Kidney capillary endothelial cell (primary cell): ENCODE measurements around the gene DEPDC5.
A peak's percentile ranks its signal among the peaks of the same experiment; 100 is the strongest.
"Not testable (repeated sequence)": the region's sequence is repeated elsewhere in the genome, so short reads cannot be mapped to it uniquely, and the experiment has no call there.

Experiments used
- DNase-seq: peaks from one replicate; pipeline ENCODE4 v3.0.0-alpha.2; 2018; ENCODE audit warnings: low spot score

The DEPDC5 gene

DNA sequence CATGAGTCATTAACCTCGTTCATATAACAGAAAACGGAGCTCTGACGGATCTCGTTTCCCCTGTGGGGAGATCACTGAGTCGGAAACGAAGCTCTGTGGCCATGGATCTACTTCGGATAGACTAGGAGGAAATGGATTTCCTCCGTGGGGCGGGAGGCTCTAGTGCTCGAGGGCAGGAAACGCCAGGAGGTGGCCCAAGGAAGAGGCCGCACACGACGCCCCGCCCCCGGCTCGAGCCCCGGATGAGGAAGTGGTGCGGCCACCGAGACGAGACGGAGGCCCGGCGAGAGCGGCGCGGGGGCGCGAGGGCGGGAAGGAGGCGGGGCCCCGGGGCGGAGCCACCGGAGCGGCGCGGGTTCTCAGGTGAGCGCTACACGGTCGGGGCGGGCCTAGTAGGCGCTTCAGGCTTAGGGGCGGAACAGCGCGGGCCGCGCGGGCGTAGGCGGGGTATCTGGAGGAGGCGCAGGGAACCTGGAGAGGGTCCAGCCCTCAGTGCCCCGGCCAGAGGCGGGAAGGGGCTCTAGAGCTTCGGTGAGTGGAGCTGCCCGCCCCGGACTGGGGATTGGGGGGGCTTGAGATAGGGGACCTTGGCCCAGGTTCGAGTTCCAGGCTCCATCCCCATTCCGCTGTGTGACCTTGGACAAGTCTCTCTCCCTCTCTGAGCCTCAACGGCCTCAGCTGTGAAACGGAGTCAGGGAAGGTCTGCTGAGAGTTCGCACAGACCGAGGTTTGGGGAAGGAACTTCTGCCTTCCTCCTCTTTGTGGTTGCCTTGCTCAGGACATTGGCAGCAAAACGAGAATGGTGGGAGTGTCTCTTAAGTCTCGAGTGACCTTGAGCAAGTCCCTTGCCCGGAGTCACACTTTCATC is at the start of gene DEPDC5:
Gene DEPDC5 (plus strand): TSS at position 386 of the 868 bp plus-strand sequence. CDS start 903 bp downstream, outside the sequence.
- DNase-seq = peak; percentile 93

DNA sequence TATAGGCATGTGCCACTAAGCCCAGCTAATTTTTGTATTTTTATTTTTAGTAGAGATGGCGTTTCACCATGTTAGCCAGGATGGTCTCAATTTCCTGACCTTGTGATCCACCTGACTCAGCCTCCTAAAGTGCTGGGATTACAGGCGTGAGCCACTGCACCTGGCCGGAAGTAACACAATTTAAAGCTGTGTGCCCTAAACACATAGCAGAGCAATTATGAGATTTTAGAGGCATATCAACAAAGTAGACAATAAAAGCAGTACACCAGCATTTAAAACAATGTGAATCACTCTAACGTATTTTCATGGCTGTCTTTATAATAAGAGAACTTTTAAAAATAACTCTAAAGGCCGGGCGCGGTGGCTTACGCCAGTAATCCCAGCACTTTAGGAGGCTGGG is 46.3 kb upstream of the DEPDC5 start:
- no peak for DNase-seq

DNA sequence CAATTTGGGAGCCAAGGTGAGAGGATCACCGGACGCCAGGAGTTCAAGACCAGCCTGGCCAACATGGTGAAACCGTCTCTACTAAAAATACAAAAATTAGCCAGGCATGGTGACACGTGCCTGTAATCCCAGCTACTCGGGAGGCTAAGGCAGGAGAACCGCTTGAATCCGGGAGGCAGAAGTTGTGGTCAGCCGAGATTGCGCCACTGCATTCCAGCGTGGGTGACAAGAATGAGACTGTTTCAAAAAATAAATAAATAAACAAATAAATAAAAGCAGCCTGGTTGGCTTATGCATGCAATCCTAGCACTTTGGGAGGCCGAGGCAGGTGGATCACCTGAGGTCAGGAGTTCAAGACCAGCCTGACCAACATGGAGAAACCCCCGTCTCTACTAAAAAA is 42.6 kb upstream of the DEPDC5 start:
- DNase-seq = not testable (repeated sequence)

DNA sequence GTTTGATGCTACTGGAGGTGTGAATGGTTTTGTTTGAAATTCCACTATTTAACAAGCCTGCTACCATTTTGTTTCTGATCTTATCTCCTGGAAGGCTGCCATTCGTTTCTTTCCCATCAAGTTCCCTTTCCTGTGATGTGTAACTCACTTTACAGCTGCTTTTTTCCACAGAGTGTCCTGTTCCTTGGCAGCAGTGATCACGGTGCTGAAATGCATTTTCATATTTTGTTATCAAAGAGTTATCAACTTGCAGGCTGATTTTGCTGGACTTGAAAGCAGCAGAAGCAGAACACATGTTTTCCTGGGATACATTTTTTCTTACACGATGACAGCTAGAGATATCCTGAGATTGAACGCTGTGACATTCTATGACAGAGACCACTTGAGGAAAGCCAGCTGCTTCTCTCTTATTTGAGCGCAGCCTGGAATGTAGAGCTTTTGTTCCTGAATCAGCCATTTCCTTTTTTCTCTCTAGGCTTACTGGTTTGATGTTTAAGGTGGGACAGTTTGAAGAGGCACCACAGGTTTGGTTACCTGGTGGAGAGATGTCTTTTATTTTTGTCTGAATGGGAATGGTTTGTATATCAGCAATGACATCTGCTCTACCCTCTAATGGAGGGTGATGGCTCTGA is 38.6 kb upstream of the DEPDC5 start:
- DNase-seq = no peak

DNA sequence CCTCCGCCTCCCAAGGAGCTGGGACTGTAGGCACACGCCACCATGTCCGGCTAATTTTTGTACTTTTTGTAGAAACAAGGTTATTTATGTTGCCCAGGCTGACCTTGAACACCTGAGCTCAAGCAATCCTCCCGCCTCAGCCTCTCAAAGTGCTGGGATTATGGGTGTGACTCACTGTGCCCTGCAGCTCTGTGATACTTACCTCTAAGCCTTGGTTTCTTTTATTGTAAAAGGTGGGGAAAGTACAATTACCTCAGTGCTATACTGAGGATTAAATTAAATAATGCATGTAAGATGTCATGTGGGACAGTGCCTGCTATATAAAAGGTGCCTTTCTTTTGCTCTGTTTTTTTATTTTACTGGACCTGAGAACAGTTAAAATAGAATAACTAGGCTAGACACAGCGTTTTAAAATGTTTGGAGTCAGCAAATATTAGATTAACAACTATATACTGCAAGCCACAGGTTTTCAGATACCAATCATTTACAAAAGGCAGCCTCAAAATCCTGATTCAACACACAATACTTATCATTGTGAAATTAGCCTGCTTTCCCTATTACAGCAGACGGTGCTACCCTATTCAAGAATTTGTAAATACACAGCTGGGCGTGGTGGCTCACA is 33.9 kb upstream of the DEPDC5 start:
- DNase-seq = no peak

DNA sequence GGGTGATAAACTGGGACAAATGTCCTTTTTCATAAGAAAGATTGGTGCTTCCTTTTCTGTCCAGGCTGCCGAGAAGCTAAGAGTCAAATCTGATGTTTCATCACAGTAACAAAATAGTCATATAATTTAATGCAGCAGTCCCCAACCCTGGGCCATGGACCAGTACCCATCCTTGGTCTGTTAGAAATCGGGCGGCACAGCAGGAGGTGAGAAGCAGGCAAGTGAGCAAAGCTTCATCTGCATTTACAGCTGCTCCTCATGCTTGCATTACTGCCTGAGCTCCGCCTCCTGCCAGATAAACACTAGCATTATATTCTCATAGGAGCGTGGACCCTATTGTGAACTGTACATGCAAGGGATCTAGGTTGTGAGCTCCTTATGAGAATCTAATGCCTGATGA is 30.1 kb upstream of the DEPDC5 start:
- no peak for DNase-seq

DNA sequence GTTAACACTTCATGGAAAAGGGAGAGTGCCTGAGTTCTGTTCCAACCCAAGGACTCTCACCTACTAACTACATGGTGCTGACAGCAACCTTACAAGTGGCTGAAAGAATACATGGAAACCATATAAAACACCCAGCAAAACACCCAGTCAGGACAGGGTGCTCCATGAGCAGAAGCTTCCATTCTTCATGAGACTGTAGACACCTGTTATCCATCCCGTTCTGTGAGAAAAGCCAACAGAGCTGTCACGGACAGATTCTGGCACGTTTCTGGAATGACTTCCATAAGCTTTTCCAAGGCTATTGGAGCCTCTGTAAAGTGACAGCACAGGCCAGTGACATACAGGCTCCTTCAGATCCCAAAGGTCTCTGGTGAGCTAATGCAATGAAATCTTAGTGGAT is 27.1 kb upstream of the DEPDC5 start:
- DNase-seq = no peak

DNA sequence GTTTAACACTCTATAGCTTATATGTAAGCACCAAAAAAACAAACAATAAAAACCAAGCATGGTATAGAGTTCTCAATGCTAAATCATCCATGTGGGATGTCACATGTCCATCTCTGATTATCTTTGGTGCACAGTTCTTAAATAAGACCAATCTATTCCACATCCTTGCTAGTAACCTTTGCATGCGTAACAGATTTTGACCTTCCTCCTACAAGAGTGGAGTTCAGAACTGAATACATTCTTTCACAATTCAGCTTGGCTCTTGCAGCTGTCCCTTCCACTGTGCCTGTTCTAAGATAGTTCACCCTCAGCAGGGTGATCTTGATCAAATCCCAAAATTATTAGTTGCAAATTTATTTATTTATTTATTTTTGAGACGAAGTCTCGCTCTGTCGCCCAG is 25.0 kb upstream of the DEPDC5 start:
- no peak for DNase-seq

DNA sequence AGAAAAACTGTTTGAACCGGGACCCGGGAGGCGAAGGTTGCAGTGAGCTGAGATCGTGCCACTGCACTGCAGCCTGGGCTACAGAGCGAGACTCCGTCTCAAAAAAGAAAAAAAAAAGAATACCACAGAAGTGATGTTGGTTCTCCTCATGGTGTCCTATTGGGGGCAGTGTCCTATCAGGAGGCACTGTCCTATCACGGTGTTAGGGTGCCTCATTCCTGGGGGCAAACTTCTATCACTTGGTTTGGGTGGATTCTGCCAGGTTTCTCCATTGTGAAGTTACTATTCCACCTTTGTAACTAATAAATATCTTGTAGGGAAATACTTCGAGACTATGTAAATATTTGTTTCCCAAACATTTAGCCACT is 23.5 kb upstream of the DEPDC5 start:
- no peak for DNase-seq

DNA sequence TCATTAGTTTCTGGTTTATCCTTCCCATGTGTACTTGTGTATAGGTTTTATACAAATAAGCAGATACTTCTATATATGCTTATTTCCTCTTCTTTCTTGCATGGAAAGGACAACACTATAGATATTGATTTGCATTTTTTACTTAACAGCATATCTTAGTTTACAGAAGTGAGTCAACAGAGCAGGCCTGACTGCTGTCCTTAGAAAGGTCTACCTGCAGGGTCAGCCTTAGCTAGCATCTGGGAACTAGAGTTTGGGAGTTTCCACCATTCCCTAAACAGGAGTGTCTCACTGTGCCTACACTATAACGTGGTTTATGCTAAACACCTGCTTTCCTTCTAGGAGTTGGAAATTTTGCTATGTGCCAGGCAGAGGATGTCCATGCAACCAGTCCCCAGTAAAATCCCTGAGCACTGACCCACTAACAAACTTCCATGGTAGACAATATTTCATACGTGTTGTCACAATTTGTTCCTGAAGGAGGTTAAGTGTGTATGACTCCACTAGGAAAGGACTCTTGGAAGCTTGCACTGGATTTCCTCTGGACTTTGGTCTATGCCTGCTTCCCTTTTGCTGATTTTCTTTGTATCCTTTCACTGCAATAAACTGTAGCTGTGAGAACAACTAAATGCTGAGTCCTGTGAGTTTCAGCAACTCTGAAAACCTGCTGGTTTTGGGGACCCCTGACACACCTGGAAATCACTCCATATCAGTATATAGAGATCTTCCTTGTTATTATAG is 21.6 kb upstream of the DEPDC5 start:
- no peak for DNase-seq

DNA sequence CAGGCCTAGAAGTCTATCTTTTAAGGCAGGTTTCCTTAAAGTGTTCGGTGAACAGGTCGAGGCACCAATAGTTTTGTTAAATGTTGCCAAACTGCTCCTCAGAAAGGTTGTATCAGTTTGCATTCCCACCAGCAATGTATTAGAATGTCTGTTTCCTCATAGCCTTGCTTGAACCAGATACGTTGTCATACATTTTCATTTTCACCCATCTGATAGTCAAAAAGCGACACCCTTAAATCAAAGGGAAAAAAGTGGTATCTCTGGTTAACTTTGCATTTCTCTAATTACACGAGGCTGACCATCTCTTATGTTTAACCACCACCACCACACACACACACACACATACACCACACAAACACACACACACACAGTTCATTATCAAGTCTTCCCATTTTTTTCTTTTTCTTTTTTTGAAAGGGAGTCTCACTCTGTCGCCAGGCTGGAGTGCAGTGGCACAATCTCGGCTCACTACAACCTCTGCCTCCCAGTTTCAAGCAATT is 20.2 kb upstream of the DEPDC5 start:
- DNase-seq = no peak

DNA sequence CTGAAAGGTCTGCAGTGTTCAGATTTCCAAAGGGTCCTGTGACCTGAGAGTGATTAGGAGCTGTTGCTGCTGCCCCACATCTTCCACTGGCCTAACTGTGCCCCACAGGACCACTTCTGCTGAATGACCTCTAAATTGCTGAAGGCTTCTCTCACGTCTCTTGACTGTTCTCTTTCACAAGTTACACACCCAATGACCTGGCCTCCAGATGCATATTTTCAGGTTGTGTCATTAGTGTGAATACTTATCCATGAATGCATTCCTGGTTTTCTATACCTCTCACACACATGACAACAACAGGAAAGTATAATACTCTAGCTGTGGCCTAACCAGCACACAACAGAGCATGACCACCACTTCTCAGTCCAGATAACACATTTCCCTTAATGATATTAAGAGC is 19.3 kb upstream of the DEPDC5 start:
- DNase-seq = no peak

DNA sequence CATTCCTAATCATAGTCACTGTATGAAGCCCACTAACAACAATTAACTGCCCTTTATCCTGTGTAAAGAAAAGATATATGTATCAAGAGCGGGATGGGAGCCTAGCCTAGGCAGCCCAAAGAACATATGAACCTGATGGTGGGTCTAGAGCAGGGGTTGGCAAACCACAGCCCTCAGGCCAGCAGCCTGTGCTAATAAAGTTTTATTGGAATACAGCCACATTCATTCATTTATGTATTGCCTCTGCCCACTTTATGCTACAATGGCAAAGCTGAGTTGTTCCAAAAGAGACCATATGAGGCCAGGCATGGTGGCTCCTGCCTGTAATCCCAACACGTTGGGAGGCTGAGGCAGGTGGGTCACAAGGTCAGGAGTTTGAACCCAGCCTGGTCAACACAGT is 17.4 kb upstream of the DEPDC5 start:
- DNase-seq = no peak

DNA sequence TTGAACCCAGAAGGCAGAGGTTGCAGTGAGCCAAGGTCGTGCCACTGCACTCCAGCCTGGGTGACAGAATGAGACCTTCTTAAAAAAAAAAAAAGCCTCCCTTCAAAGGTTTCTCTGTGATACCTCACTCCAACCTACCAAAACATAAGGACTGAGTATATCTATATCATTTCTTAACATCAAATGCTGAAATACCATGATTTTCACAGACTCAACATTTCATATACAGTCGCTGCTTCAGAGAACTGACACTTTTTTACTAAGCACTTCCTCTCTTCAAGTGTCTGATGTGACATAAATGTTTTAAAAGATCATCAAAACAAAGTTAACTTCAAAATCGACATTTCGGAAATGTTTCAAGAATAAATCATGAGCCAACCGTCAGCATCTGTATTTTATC is 15.9 kb upstream of the DEPDC5 start:
- DNase-seq = no peak

DNA sequence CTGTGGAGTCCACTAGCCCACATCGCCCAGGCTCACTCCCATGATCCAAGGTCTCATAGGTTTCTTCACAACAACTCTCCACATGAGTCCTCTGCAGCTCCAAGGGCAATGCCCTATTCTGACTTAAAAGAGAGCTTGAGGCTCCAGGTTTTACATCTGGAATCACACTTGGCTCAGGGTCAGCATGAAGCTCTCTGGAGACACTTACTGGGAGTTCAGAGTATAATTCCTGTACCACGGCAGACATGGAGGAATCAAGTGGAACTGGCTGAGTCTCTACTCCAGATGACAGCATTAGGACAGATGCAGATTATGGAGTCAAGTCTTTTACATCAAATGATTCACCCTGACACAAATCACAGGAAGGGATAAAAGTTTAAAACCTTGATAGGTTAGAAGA is 15.3 kb upstream of the DEPDC5 start:
- no peak for DNase-seq

DNA sequence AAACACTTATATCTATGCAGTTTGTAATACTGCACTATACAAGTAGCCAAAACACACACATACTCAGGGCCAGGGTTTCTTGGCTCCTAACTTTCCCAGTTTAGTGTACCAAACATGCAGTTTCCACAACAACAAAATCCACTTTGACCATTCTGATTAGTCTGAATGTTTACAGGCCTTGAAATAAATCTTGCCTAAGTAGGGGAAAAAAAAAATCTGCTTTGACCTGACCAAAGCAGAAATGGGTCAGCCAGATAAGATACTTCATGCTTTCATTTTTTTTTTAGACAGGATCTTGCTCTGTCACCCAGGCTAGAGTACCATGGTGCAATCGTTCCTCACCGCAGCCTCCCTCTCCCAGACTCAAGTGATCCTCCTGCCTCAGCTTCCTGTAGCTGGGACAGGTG is 14.0 kb upstream of the DEPDC5 start:
- no peak for DNase-seq

DNA sequence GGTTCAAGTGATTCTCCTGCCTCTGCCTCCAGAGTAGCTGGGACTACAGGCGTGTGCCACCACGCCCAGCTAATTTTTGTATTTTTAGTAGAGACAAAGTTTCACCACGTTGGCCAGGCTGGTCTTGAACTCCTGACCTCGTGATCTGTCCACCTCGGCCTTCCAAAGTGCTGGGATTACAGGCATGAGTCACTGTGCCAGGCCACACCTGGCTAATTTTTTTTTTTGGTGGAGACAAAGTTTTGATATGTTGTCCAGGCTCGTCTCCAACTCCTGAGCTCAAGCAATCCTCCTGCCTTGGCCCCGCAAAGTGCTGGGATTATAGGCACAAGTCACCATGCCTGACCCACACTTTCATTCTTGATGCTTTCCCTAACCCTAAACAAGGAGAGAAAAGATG is 13.5 kb upstream of the DEPDC5 start:
- DNase-seq = not testable (repeated sequence)

DNA sequence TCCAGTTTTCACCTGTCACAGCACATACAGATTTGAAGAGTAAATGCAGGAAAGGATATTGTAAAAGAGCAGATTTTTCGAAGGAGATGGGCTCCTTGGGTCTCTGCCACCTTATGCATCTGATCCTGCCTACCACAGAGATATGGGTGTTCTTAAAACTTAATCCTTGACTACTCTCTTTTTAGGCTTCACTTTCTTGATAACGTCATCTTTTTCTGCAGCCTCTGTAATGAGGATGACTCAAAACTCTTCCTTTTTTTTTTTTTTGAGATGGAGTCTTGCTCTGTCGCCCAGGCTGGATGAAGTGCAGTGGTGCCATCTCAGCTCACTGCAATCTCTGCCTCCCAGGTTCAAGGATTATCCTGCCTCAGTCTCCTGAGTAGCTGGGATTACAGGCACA is 11.7 kb upstream of the DEPDC5 start:
- no peak for DNase-seq

DNA sequence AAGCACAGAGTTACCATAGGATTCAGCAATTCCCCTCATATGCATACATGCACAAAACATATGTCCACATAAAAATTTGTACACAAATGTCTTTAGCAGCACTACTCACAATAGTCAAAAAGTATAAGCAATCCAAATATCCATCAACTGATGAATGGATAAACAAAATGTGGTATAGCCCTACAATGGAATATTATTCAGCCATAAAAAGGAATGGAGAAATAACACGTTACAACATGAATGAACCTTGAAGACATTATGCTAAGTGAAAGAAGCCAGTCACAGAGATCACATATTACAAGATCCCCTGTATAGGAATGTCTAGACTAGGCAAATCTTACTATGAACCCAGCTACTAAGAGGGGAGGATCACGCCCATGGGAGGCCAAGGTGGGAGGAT is 11.1 kb upstream of the DEPDC5 start:
- DNase-seq = no peak

DNA sequence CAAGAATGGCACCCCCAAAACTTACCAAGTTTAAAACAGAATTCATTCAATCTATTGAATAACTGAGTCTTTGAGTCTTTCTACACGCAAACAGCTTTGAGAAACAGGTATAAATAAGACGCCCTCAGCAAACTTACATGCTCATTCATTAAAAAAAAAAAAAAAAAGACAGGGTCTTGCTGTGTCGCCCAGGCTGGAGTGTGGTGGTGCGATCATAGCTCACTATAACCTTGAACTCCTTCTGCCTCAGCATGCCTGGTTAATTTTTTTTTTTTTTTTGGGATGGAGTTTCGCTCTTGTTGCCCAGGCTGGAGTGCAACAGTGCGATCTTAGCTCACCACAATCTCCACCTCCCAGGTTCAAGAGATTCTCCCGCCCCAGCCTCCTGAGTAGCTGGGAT is 9.9 kb upstream of the DEPDC5 start:
- no peak for DNase-seq

DNA sequence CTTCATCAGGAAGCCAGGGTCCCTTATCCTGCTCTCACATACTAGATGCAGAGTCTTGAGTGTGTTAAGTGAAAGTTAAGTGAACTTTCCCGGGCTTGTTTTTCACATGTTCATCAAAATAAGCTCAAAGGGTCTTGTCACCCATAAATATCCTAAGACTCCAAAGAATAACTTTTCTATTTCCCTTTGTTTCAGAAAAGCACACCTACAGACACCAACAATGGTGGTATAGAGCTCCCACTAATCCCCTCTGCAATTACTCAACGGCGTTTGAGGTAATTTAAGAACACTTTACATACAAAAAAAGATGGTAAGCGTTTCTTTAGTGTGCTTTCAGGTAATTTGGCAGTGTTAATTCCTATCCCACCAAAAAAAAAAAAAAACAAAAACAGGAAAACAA is 6.4 kb upstream of the DEPDC5 start:
- no peak for DNase-seq

DNA sequence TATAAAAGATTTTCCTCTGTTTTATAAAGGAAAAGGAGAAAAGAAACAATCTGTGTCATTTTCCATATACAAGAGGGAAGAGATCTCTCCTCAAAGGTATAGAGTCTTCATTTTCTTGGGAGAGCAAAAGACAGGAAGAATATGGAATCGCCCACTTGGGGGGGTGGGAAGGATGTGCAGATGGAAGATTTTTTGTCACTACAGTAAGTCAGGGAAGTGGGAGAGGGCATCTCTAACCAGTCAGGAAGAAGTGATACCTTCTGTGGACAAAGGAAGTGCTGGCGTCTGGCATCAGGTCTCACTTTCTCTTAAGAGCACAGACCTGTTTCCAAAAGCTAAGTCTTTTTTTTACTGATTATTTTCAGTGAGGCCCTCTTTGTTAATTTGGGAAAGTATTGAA is 5.3 kb upstream of the DEPDC5 start:
- peak; percentile 33 for DNase-seq
